IPS-18c (cell line): Measurements from ENCODE around the gene GABRR1.
A peak's percentile ranks its signal among the peaks of the same experiment; 100 is the strongest.

ENCODE experiments used
- H3K4me3 ChIP-seq: 2 replicates; pipeline ENCODE4 v1.7.0; 2013; ENCODE audit warnings: low read depth, mild to moderate bottlenecking, low read length, moderate library complexity; ENCODE audit not compliant: insufficient read depth
- H3K9me3 ChIP-seq: one replicate; pipeline ENCODE4 v1.6.1; 2013; ENCODE audit warnings: mild to moderate bottlenecking, low read length, moderate library complexity; ENCODE audit not compliant: control insufficient read depth, insufficient read depth

GABRR1 gene

DNA sequence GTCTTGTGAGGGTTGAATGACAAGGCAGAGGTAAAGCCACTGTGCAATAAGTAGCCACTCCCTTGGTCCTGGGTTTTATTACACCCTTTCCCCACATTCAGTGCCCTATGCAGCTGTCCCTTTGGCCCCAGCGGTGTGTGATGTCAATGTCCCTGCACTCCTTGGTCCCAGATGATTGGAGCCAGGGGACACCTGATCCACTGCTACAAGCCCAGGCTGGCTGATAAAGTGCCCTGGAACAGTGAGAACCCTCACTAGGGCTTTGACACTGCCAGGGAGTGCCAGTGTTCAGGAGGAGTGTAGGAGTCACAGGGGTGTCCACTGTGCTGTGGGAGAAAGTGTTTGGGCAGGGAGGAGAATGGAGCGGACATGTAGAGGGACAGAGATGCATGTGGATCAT is 30.4 kb downstream of the GABRR1 start:
- no peak overlapping the region for H3K4me3 ChIP-seq
- H3K9me3 ChIP-seq = no peaks in the 10 kb centered on the region

- no peak overlapping the region for H3K4me3 ChIP-seq
- H3K9me3 ChIP-seq = no peaks in the 10 kb centered on the region
Observed at GRCh38 chr6:89184344-89184743, 32.8 kb downstream of the GABRR1 start.

GRCh38 chr6:89183294-89183693 is 33.9 kb downstream of the GABRR1 start:
- Histone ChIP-seq H3K9me3 (no peaks in the 10 kb centered on the region), H3K4me3 (no peak overlapping the region)

DNA sequence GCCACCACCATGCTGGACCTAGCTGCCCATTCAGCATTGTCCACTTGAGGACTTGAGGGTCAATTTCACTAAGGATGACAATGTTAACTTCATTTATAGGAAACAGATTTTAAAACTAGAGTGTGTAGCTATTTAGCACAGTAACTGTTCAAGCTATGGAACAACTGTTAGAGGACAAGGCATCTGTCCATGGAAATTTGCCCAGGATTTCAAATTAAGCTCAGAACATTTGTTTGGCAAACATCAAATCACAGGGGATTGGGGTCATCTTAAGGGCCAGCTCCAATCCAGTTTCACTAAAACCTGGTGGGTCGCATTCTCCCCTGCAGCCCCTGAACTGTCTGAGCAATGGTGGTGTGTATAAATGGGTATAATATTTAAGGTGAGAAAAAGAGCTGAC is 36.2 kb downstream of the GABRR1 start:
- no peaks in the 10 kb centered on the region for H3K9me3 ChIP-seq
- H3K4me3 ChIP-seq = no peak overlapping the region

DNA sequence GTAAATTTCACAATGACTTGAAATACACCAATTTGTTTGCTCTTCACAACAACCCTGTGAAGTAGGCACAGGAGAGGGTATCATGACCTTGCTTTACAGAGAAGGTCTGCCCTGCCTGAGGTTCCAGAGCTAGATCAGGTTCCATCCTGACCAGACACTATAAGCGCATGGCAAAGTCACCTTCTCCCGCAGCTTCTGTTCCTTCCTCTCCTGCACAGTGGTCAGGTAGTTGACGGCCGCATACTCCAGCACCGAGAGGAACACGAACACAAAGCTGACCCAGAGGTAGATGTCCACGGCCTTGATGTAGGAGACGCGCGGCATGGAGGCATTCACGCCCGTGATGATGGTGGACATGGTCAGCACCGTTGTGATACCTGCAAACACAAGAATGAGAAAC is 37.0 kb downstream of the GABRR1 start:
- Histone ChIP-seq H3K9me3 (no peaks in the 10 kb centered on the region), H3K4me3 (no peak overlapping the region)

DNA sequence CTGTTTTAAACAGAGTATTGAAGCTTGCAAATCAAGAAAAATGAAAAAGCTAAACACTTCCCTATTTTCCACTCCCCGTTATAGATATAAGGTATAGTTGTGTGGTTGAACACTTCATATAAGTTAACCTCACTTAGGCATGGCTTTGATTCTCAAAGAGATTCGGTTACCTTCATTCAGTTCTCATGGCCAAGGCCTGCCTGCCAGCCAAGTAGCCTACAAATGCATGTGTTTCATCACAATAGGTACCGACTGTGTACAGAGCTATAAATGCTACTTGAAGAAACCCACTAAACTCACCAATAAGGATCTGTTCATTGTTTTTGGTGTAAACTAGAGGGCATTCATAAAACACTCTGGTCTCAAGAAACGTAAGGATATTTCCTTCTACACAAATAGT is 43.5 kb downstream of the GABRR1 start:
- Histone ChIP-seq H3K9me3 (no peaks in the 10 kb centered on the region), H3K4me3 (no peak overlapping the region)

DNA sequence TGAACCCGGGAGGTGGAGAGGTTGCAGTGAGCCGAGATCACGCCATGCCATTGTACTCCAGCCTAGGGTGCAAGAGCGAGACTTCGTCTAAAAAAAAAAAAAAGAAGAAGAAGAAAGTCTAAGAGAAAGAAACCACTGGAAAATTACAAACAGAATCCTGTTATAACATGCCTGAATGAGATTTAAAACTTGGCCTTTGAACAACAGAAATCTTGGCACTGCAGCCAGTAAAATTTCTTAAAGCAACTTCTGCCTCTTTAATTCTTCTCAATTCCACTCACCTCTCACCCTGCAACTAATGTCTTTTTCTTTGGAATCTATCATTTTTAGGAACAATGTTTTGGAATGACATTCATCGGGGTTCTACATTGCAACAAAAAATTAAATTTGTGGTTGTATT is 45.0 kb downstream of the GABRR1 start:
- H3K9me3 ChIP-seq = no peaks in the 10 kb centered on the region
- no peak overlapping the region for H3K4me3 ChIP-seq

DNA sequence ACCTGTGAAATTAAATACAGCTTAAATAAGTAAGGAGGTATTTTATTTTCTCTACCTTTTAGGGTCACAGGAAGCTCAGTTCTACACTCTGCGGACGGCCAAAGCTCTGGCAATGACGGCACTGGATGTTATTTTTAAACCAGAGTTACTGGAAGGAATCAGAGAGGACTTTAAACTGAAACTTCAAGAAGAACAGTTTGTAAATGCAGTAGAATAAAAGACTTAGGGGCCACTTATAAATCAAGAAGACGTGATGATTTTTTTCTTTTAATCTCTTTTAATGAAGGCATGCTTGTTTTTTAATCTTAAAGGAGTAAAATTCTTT is 55.1 kb downstream of the GABRR1 start:
- H3K9me3 ChIP-seq = no peaks in the 10 kb centered on the region
- no peak overlapping the region for H3K4me3 ChIP-seq

DNA sequence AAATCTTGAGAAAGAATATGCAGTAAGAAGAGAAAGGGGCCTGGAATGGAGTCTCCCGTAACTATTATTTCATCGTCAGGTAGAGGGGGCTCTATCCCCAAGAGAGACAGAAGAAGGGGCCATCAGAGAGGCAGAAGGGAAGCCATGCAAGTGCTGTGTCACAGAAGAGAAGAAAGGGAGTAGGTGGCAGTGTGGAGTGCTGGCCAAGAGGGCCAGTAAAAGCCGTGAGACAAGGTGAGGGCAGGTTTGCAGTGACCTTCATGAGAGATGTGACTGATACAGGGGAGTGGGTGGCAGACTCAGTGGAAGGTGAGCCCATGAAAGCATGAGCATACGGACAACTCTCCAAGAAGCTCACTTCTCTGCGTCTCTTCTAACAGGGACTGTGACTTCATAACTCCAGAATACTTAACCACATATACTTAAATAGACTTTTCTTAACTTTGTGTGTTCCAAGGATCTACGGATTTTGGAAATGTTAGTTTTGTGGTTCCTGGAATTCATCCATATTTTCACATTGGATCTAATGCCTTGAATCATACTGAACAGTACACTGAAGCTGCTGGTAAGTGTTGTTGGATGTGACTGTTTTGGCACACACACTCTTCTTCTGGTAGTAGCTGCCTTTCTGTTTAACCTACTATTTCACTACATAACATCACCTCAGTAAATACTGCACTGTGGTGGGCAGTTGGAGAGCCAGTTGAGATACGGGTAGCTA is 55.7 kb downstream of the GABRR1 start:
- Histone ChIP-seq H3K9me3 (no peaks in the 10 kb centered on the region), H3K4me3 (no peak overlapping the region)

DNA sequence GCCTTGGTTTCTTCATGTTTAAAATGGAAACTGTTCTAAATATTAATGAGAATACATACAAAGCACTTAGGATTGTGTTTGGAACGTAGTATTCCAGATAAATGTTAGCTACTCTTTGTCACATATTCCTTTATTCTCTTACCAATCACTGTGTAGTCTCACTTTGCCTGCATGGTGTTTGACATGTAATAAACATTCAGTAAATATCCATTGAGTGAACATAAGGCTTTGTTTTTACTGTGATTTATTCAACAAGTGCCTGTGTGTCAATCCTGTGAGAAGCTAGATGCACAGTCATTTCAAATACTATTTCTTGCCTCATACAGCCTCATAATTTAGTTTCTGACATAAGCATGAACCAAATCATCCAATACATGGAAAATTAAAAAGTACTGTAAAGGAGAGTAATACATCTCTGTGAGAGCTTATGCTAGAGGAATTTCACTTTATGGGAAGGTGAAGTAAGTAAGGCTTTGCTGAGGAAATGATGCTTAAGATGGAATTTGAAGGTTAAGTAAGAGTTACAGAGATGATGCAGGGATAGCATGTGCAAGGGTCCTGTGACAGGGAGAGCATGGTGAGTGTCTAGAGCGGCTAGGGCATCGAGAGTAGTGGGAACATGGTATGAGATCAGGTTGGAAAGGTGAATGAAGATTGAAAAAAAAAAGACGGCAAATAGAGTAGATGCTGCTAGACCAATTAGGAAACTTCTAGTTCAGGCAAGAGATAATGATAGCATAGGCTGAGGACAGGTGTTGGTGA is 56.6 kb downstream of the GABRR1 start:
- no peak overlapping the region for H3K4me3 ChIP-seq

GRCh38 chr6:89154131-89154530 is 63.0 kb downstream of the GABRR1 start:
- Histone ChIP-seq H3K4me3 (no peak overlapping the region), H3K9me3 (no peaks in the 10 kb centered on the region)

More for the DNA sequence above, 56.6 kb downstream of the GABRR1 start:
- H3K9me3 ChIP-seq = no peaks in the 10 kb centered on the region

GRCh38 chr6:89148016-89148750 is 69.0 kb downstream of the GABRR1 start:
- no peak overlapping the region for H3K4me3 ChIP-seq

GRCh38 chr6:89146718-89147700 is 70.1 kb downstream of the GABRR1 start:
- Histone ChIP-seq H3K9me3 (no peaks in the 10 kb centered on the region), H3K4me3 (peak overlapping the region; percentile 64)

More at GRCh38 chr6:89148016-89148750, 69.0 kb downstream of the GABRR1 start:
- no peaks in the 10 kb centered on the region for H3K9me3 ChIP-seq

DNA sequence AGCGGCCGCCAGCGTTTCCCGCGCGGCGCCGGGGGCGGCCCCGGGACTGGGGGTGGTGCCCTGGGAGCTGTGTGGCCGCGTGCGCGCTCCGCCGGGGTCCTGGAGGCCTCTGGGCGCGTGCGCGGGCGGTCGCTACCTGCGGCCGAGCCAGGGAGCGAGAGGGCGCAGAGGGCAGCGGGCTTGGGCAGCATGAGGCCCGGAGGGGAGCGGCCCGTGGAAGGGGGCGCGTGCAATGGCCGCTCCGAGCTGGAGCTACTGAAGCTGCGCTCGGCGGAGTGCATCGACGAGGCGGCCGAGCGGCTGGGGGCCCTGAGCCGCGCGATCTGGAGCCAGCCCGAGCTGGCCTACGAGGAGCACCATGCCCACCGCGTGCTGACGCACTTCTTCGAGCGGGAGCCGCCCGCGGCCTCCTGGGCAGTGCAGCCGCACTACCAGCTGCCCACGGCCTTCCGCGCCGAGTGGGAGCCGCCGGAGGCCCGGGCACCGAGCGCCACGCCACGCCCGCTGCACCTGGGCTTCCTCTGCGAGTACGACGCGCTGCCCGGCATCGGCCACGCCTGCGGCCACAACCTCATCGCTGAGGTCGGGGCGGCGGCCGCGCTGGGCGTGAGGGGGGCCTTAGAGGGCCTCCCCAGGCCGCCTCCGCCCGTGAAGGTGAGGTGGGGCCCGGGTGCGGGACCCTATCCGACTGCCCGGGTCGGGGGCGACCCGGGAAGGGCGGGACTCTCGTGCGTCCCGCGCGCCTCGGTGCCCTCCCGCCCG is 71.0 kb downstream of the GABRR1 start, which contains the start of gene PM20D2:
PM20D2 (plus strand) TSS at position 100 of the 762 bp plus-strand sequence; CDS start at position 190, 90 bp downstream.
- Histone ChIP-seq H3K9me3 (no peaks in the 10 kb centered on the region), H3K4me3 (peak within 1 kb of the TSS; percentile 64)

- Histone ChIP-seq H3K4me3 (peak overlapping the region; percentile 64), H3K9me3 (no peaks in the 10 kb centered on the region)
Observed at GRCh38 chr6:89145091-89145955, 71.8 kb downstream of the GABRR1 start.
